ENCODE results near the gene CMIP. TPM values are rescaled to one million over a fixed set of nuclear protein-coding genes. Genes with fewer than 3 reads are reported as not detected.

CMIP gene
- total RNA-seq, 4 donors from 2014 or later = 16.7 to 104 (median 43.6) TPM

- intact Hi-C loops (cut with DNase I; ENCODE audit: low total_unique reads) = no loop called here
- no peak for TF ChIP-seq POLR2A (IDR thresholded peaks at IDR 0.05)
- TF ChIP-seq CTCF (IDR thresholded peaks at IDR 0.05) = no peak
- Histone ChIP-seq H3K9me3 (no peaks in the 10 kb centered on the region), H3K27ac (peak overlapping the region in 1 of 2 donors; percentile 62), H3K36me3 (no peaks in the 10 kb centered on the region), H3K4me1 (no peaks in the 10 kb centered on the region), H3K4me3 (no peak overlapping the region), H3K27me3 (no peaks in the 10 kb centered on the region)
- no peak for DNase-seq
These were observed 107.3 kb downstream of the CMIP start for GRCh38 chr16:81551821-81552304.

GRCh38 chr16:81552743-81553079 is 108.1 kb downstream of the CMIP start:
- Histone ChIP-seq H3K4me1 (no peaks in the 10 kb centered on the region), H3K27me3 (no peaks in the 10 kb centered on the region), H3K27ac (peak overlapping the region; percentile 8 to 62), H3K9me3 (no peaks in the 10 kb centered on the region), H3K4me3 (no peak overlapping the region), H3K36me3 (no peaks in the 10 kb centered on the region)
- TF ChIP-seq POLR2A (IDR thresholded peaks at IDR 0.05) = no peak
- TF ChIP-seq CTCF (IDR thresholded peaks at IDR 0.05) = no peak
- DNase-seq = no peak
- intact Hi-C loops (cut with DNase I; ENCODE audit: low total_unique reads) = no loop called here

- Histone ChIP-seq H3K4me1 (no peaks in the 10 kb centered on the region), H3K9me3 (no peaks in the 10 kb centered on the region), H3K27me3 (no peaks in the 10 kb centered on the region), H3K36me3 (no peaks in the 10 kb centered on the region), H3K27ac (peak overlapping the region; percentile 11 to 62), H3K4me3 (no peak overlapping the region)
- intact Hi-C loops (cut with DNase I; ENCODE audit: low total_unique reads) = no loop called here
- DNase-seq = no peak
- TF ChIP-seq CTCF (IDR thresholded peaks at IDR 0.05) (no peak), POLR2A (IDR thresholded peaks at IDR 0.05) (no peak)
These were observed 108.6 kb downstream of the CMIP start for GRCh38 chr16:81553080-81553813.

GRCh38 chr16:81553814-81554675 is 109.4 kb downstream of the CMIP start:
- intact Hi-C loops (cut with DNase I; ENCODE audit: low total_unique reads) = no loop called here
- H3K27me3 ChIP-seq = no peaks in the 10 kb centered on the region

More at GRCh38 chr16:81553814-81554675, 109.4 kb downstream of the CMIP start:
- no peaks in the 10 kb centered on the region for H3K4me1 ChIP-seq
- peak overlapping the region; percentile 11 to 62 for H3K27ac ChIP-seq
- TF ChIP-seq POLR2A (IDR thresholded peaks at IDR 0.05) = no peak
- TF ChIP-seq CTCF (IDR thresholded peaks at IDR 0.05) = no peak
- no peaks in the 10 kb centered on the region for H3K36me3 ChIP-seq
- DNase-seq = no peak
- H3K9me3 ChIP-seq = no peaks in the 10 kb centered on the region
- H3K4me3 ChIP-seq = no peak overlapping the region
